CD4-positive, alpha-beta T cell treated with Interleukin-17A for 1 hour (primary cell): ENCODE results near the gene MIPEP.
A peak's percentile ranks its signal among the peaks of the same experiment; 100 is the strongest.

ENCODE experiments used
- DNase-seq: peaks from one replicate; pipeline ENCODE4 v3.0.0-alpha.2; 2020

Gene MIPEP

DNA sequence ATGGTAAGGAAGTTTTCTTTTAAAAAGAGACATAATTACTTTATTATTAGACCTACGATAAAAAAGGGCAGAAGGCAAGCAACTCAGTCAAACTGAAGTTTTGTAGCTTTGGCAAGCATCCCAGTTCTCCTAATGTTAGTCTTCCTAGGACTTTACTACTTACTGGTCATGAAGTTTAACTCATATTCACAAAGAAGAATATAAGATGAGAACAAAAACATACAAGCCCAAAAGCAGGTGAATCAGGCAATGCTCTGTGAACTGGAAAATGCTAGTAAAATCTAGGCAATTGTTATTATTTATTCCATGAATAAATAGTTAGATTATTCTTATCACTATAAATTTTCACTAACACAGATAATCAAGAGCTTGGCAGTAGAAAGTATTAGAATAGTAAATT lies 85.0 kb downstream of the MIPEP start:
- no peak for DNase-seq

DNA sequence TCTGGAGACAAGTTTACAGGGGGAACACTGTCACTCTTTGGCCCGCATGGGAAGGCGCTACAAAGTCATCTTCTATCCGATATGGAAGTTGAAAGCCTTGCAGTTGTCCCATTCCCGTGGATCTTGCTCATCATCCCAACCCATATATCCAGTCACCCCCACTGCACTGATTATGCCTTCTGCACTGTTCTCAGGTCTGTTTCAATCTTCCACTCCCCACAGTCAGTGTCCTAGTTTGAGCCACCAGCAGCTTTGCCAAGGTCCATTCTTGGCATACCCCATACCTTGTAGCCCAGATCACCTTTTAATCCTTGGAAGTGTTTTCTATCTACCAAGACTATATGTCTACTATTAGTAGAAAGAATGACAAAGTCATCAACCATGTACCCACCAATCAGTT lies 88.1 kb downstream of the MIPEP start:
- no peak for DNase-seq

DNA sequence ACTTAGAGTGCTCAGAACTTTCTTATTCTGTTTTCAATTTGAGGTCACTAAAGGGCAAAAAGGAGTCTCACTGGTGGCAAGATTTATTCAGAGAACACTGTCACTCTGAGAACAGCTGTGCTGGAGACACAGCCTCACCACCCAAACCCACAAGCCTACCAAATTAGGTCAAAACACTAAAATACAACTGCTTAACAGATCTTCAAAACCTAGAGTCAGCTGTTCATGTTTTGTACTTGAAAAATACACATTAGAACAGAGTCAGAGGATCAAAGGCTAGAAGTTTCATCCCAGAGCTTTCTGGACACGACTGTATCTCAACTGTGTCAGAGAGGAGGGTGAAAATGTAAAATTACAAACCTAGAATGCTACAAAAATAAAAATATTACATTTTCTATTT lies 89.3 kb downstream of the MIPEP start:
- peak; percentile 29 for DNase-seq

DNA sequence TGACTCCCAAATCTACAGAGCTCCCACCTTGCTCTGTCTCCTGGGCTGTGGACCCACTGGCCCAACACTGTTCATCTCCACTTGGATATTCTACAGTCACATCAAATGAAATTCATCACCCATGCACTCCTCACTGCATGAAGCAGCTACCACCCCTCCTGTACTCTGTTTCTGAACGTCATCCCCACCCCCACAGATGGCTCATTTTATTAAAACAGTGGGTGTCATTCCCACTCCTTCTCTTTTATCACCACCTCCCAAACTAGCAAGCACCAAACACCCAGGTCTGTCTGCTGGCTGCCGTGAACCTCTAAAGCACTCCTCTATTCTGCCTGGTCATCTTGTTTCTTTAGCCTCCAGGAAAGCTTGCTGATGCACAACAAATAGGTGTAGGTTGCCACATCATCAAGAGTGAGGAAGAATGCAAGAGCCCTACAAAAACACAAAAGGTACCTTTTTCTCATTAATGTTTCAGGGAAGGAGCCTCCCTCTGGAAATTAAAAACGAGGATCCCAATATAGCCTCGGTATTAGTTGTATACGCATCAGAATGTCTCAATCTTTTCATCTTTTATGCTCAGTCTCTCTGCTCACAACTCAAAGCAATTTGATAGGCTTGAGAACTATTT lies 91.8 kb downstream of the MIPEP start:
- no peak for DNase-seq

DNA sequence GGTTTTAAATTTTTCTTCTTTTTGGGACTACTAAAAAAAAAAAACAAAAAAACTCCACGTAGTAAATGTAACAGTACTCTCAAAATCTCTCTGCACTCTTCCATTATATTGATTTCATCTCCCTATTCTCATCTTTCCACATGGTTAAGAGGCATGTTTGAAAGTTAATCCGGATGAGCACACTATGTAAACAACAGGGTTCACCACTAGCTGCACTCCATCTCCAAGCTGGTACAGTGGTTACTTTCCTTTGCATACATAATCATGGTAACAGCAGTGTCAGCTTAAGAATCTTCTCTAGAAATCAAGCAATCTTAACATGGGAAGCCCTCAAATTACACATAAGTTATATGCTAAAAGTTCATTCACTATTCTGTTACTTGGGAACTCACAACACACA lies 92.6 kb downstream of the MIPEP start:
- no peak for DNase-seq

DNA sequence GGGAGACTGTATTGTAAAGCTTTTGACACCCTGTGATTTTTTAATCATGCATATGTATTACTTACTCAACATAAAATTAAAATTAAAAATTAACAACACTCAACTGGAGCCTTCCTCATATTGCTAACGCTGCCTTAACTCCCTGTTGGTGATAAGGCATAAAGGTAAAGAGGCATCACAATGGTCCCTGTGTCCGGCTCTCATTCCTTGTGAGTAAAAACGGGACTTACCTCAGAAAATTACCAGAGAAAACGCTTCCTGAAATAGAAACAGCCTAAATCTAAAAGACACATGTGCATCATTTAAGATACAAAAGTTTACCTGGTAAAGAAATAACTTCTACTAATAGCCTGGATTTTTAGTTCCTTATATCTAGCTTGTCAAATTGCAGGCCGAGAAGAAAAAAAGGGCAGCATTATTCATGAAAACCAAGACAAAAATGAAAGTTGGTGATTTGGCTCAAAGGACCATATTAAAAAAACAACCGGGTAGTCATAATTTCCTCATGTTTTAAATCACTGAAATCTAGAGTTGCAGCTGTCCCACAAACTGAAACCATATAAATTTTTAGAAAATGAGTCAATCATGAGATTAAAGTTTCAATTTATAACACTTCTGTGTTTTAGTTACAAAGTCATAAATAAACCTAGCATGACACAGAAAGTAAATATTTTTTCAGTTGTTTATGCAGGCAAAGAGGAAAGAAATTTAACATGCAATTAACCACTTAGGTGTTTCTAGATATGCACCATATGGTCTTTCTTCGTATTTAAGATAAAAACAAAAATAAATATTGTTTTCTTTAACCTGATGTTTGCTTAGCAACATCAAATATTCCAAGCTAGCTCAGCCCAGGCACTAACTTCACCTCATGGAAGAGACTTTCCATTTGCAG lies 94.7 kb downstream of the MIPEP start:
- DNase-seq, result no peak

DNA sequence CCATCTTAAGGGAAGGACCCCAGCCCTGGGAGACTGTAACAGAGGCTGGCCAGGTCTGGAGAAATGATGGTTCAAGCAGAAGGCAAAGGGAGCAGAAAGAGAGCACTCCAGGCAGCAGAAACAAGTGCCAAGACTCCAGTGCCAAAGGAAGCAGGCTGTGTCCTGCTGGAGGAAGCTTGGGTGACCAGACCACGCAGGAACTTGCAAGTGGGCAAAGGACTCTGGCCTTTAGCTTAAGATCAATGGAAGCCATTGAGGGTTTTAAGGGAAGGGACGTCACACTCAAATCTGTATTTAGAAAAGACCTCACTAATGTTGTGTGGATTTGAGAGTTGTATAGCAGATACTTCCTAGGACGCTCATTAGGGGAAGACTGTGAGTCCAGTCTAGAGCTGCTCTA lies 95.5 kb downstream of the MIPEP start:
- DNase-seq, result no peak

DNA sequence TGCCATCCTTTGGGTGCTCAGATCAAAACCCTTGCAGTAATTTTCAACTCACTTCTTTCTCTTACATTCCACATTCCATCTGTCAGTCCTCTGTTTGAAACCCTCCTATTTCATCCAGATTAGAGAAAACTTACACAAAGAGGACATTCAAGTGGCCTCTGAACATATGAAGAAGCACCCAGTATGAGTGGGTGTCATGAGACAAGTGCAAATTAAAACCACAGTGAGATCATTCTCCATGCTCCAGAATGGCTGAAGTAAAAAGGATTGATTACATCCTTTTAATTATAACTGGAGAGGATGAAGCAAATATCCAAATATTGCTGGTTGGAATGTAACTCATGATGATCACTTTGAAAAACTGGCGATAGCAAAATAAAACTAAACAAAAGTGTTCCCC lies 96.5 kb downstream of the MIPEP start:
- DNase-seq, result no peak

DNA sequence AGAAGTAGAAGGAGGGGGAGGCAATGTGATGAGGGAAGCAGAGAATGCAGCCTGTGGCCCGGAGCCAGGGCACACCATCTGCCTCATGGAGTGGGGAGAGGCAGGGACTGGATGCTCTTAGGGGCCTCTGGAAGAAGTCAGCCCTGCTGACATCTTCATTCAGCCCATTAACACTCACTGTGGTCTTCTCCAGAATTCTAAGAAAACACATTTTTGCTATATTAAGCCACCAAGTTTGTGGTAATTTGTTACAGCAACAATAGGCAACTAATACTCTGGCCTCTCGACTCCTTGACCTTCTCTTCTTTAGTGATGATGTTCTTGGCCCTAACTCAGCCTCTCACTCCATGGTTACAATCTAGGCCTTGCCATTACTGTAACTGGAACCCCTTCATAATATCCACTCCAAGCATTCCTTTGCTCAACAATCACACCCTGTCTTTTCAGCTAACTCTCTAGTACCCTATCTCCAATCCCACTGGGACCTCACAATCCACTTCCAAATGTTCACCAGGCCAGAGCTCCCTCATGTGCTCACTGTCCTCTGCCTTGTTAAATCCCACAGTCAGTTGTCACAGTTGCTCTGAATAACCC lies 98.5 kb downstream of the MIPEP start:
- no peak for DNase-seq

DNA sequence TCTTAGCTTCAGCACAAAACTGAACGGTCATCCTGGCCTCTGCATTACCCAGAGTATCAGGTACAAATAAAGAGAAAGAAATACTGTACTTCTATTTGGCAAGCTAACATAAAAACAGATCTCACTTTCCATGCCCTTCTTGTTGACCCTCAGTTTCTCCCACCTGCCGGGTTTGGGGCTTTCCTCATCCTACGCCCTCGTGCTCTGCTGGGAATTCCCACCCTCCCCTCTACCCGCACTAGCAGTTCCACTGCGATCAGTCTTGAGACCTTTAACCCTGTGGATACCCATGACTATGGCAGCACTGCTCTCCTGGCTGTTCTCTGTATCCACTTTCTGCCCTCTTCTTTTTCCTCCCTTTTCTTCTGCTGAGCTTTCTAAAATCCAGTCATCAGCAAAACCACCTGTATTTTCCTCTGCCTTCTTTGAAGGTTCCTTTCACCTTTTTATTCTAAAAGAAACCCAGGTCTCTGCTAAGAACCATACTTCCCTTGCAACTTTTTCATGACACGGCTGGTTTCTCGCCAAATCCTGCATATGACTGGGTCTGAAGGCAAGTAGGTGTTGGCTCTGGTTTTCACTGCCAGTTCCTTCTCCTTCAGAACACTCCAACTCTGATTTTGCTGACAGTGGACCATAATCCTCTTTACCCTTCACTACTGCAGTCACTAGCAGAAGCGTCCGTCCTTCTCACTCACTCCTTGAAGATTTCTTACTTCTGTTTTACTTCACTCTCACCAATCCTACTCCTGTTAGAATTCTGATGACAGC lies 99.4 kb downstream of the MIPEP start:
- no peak for DNase-seq

DNA sequence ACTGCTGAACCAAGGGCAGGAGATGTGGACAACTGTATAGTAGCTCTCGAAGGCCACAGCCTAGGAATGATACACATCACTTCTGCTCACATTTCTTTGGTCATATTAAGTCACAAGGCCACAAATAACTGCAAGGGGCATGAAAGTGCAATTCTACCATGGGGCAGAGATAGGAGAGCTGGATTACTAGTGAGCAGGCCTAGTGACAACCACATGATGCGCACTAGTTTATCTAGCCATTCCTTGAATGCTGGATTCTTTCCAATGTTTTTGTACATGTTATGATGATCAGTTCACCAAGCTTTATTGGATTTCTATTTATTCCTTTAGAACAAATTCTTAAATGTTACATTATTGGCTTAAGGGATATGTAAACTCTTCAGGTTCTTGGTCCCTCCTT lies 100.7 kb downstream of the MIPEP start:
- DNase-seq, result no peak

DNA sequence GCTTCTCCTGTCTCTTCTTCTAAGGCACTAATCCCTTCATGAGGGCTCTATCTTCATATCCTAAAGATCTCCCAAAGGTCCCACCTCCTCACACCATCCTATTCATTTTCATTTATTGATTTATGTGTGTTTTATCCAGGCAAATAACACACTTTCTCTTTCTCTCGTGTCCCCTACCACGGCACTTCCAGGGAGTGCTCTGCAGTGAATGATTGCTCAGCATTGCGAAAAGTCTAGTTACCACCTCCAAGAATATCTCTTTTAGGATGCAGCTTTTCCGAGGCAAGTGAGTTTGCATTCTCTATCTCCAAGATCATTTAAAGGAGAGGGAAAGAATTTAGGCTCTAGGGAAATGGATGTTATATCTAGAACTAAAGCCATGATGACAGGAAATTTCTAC lies 101.7 kb downstream of the MIPEP start:
- DNase-seq, result no peak

DNA sequence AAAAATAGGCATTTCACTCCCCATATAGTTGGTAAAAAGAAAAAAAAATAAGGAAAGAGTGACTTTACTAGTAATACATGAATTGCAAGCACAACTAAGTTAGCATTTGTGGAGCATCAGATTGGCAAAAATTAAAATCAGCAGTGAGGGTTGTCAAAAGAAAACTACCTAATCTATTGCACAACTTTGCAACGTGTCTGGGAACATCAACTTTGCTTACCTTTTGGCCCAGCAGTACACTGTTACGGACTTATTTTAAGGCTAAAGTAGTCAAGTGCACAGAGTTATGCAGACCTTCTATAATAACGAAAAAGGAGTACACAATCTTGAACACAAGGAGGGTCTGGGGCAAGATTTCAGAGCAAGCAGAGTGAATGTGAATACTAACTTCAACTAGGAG lies 102.6 kb downstream of the MIPEP start:
- DNase-seq, result no peak

DNA sequence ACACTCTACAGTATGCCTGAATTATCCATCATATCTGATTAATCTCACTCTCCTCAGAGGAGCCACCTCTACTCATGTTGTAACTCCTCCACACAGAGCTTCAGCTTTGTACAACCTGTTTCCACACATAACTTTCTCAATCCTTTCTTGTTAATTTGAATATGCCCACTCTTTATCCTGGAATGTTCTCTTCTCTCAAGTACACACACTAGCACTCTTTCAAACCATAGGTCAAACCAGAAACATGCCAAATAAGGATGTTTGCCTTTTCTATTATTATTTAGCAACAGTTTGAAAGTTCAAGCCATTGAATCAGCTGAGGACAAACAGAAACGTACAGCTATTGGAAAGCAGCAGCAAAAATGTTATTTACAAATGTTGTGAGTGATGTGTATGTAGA lies 110.3 kb downstream of the MIPEP start:
- no peak for DNase-seq

DNA sequence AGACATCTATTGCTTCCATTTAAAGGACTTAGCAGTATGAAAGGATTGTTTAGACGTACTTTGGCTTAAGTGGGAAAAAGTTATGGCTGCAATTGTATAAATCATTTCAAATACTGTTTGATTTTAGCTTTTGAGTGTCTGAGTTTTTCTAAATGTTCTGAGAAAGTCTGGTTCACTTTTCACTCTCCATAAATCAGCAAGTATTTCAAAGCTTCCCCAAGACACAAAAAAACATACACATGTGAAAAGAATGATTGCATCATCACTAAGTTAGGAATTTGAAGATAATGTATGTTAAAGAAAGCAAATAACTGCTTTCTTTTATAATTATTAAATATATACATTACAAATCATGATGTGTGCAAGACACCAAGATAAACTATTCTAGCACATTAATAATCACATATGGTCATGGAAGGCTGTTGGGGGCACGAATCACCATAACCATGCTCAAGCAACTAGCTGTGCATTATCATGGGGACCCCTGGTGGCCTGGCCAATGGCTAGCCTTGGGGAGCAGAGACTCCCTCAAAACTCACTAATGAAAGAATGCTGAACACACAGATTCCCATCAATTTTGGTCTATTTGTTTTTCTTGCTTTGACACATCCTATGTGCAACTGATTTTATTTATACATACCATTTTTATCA lies 111.1 kb downstream of the MIPEP start:
- DNase-seq, result no peak

DNA sequence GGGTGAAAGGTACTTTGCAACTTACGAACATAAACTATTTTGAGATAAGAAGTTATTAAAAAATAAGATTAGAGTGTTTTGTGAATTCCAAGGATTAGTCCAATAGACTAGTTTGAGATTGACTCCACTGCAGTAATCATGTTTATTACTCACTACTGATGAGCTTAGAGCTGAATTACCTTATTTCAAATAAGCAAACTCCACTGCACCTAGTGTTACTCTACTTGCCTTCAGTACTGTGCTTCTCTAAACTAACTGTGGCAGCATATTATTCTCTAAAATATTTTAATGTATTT lies 111.7 kb downstream of the MIPEP start:
- no peak for DNase-seq

DNA sequence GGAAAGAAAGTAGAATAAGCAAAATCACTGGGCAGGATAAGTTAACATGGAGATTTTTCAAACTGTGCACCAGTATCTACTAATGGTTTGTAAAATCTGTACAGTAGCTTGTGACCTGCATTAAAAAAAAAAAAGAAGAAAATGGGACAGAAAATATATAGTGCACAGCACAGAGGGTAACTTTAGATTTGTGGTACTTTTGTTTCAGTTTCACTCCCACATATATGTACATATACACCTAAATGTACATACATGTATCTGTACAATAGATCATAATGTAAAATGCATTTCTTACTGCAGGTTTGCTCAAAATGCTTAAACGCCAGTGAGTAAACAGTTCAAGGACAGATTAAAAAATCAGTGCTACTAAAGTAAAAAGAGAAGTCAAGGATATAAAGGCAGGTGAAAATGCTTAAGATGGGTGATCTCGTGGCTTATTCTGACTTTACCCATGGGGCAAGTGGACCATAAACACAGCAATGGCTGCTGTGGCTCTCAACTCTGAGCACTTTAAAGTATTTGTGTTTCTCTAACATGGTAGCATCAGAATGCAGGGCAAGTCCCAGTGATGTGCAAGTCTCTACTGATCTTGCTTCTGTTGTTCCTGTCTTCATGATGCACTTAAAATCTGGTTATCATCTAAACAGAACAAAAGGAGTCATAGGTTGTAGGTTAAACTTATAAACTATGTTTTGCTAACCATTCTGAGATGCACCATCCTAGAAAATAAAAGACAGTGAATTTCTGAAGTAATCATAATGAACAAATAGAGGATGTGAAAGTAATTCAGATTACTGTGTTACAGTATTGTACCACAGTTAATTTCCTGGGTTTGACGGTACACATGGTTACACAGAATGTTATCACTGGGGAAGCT lies 112.3 kb downstream of the MIPEP start:
- DNase-seq, result no peak

DNA sequence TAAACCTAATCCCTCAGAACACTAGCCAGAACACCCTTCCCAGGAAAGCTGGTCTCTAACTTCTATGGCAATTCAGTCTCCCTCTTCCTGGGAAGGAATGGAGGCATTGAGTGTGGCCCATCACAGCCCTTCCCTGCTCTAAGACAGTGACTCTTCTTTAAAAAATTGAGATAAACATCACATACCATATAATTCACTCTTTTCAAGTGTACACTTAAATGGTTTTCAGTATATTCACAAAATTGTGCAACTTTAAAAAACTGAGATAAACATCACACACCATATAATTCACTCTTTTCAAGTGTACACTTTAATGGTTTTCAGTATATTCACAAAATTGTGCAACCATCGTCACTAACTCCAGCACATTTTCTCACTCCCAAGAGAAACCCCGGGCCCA lies 116.5 kb downstream of the MIPEP start:
- DNase-seq, result no peak

DNA sequence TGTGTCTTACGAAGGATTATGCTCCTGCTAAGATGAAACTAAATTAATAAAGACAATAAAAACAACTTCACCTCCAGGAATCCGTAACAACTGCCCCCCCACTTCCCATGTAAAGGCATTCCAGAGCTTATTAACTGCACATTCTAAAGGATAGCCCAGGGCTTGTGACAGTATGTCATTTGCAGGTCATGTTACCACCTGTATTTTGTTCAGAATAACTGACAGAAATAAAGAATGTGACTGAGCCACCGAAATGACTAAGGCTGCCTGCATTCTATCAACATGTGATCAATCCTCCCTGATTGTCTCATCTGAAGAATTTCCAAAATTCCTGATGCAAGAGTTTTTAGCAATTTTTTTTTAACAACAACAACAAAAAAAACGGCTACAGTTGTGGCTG lies 117.2 kb downstream of the MIPEP start:
- no peak for DNase-seq

DNA sequence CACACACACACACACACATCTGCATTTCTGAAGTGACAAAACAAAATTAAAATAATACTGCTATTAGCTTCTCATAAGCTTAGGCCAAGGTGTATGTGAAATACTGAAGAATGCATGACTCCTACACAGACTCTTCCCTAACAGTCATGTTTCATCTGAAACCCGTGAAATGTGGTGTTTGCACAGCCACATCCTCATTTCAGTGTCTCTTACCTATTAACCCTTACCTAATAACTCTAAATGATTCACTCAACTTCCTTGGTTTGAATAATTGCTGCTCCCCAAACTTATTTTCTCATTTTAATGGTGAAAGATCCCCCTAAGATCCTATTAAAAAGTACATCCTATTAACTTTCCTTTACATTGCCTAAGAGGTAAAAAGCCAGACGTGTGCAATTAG lies 117.6 kb downstream of the MIPEP start:
- DNase-seq, result no peak

DNA sequence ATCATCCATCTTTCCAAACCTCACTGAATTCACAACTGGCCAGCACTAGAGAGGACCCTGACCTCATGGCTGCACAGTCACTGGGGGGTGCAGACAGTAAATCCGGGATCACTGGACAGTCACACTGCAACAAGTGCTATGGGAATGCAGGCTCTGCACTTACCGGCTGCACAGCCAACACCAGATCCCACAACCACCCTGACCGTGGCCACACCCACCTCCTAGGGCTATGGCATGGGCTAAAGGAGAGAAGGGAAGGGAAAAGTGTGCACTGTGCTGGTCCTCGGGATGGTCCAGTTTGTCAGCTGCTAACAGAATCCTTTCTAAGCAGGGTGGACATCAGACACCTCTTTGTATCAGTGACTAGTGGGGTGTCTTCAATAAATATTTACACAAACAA lies 118.2 kb downstream of the MIPEP start:
- DNase-seq, result no peak

DNA sequence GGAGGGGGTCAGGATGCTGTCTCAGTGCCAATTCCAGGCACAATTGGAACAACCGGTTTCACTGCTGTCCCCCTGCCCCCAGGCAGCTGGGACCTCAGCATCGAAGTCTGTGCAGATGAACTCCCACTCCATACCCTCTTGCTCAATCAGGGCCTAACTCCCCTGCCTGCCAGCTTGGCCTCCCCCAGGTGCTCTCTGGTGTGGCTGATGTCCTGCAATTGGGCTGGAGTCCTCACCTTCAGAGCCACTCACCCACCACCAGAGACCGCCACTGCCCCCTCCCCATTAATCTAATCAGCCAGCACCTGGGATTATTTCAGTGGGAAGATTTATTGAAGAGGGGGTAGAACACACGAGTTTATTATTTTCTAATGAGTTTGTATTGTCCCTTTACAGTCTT lies 118.8 kb downstream of the MIPEP start:
- no peak for DNase-seq
